NCI-H82 treated with DMSO at 0.1 percent for 48 hours (cell line): ENCODE data around the gene RPL5.
A peak's percentile ranks its signal among the peaks of the same experiment; 100 is the strongest.
"Not testable (repeated sequence)": the region's sequence is repeated elsewhere in the genome, so short reads cannot be mapped to it uniquely, and the experiment has no call there.

Source experiments
- DNase-seq: peaks from one replicate; lab custom pipeline; 2025; ENCODE audit not compliant: unreplicated experiment; lab: John Stamatoyannopoulos, UW

Gene RPL5

GRCh38 chr1:92831762-92832536, at the start of gene RPL5:
RPL5 (plus strand) TSS chr1:92832040; CDS start chr1:92832115, 75 bp downstream.
- peak; percentile 95 for DNase-seq

- DNase-seq = not testable (repeated sequence)
Observed at GRCh38 chr1:92783550-92783949, 48.3 kb upstream of the RPL5 start.

GRCh38 chr1:92784021-92784638, 47.7 kb upstream of the RPL5 start:
- DNase-seq = no peak

- DNase-seq = peak; percentile 96
Observed at GRCh38 chr1:92784639-92785500, 47.0 kb upstream of the RPL5 start, which contains the start of gene EVI5. EVI5 (minus strand) TSS chr1:92785108; CDS start chr1:92736546, 48,562 bp downstream.

- DNase-seq = no peak
Observed at GRCh38 chr1:92786111-92786901, 45.5 kb upstream of the RPL5 start.

- no peak for DNase-seq
Observed at GRCh38 chr1:92790081-92790480, 41.8 kb upstream of the RPL5 start.

- no peak for DNase-seq
Observed at GRCh38 chr1:92790867-92791266, 41.0 kb upstream of the RPL5 start.

GRCh38 chr1:92791487-92792066, 40.3 kb upstream of the RPL5 start:
- DNase-seq = no peak

GRCh38 chr1:92792340-92792782, 39.5 kb upstream of the RPL5 start:
- DNase-seq = no peak

- no peak for DNase-seq
Observed at GRCh38 chr1:92795166-92795565, 36.7 kb upstream of the RPL5 start.

- DNase-seq = no peak
Observed at GRCh38 chr1:92797297-92797696, 34.5 kb upstream of the RPL5 start.

GRCh38 chr1:92797961-92798360, 33.9 kb upstream of the RPL5 start:
- no peak for DNase-seq

GRCh38 chr1:92803140-92803887, 28.5 kb upstream of the RPL5 start:
- DNase-seq = no peak

- DNase-seq = no peak
Observed at GRCh38 chr1:92804721-92805201, 27.1 kb upstream of the RPL5 start.

- no peak for DNase-seq
Observed at GRCh38 chr1:92805216-92805615, 26.6 kb upstream of the RPL5 start.

- no peak for DNase-seq
Observed at GRCh38 chr1:92808381-92808780, 23.5 kb upstream of the RPL5 start.

- no peak for DNase-seq
Observed at GRCh38 chr1:92816732-92817131, 15.1 kb upstream of the RPL5 start.

- DNase-seq = no peak
Observed at GRCh38 chr1:92817137-92817697, 14.6 kb upstream of the RPL5 start.
